ENCODE results near the gene BBS12.

GRCh38 chr4:122764071-122764820 is 31.7 kb downstream of the BBS12 start:
- TF ChIP-seq EZH2 (IDR thresholded peaks at IDR 0.05; ENCODE audit: borderline replicate concordance, insufficient read depth, low read depth, low read length, poor library complexity, severe bottlenecking) (no peak), CTCF (IDR thresholded peaks at IDR 0.05) (no peak)

All from B cell (primary cell).